GM19468 (cell line): ENCODE data around the gene GREB1.

Experiments used
- ATAC-seq: cut with Tn5 transposase; IDR thresholded peaks from one replicate; pipeline ENCODE4 v1.9.1; 2021; ENCODE audit warnings: mild to moderate bottlenecking, moderate library complexity, moderate number of reproducible peaks; ENCODE audit not compliant: unreplicated experiment; ENCODE audit errors: extremely low read depth

Gene GREB1

DNA sequence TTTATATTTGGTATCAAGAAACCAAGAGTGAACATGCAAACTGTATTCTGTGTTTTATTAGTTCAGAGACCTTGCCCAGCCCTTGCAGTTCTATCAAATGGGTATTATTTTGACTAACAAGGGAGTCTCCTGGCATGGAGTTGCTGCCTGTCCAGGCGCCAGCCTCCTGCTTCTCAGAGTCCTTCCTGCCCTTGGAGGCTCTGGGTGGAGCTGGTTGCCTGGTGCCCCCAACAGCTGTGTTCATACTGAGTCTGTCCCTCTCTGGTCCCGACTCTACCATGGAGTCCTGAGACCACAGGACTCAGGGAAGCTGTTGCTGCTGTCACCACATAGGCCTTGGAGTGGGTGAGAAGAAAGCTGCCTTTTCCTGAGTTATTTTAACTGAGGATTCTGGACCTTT, 26.3 kb upstream of the GREB1 start:
- ATAC-seq, result no peak

DNA sequence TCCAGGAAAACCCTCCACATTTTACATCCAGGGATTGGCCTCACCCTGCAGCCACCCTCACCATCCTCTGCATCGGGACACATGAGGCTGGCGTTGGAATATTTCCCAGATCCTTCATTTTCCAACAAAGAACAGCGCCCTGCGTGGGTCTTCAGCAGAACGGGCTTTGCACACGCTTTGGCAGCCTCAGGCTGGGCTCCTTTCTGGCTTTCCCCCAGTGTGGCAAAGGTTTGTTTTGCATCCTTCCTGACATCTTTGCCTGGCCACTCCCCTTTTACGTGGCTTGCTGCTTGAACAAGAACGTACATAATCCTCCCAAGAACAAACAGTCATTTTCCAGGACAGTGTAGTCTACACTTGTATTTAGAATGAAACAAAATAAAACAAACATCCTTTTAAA, 25.6 kb upstream of the GREB1 start:
- ATAC-seq, result no peak

DNA sequence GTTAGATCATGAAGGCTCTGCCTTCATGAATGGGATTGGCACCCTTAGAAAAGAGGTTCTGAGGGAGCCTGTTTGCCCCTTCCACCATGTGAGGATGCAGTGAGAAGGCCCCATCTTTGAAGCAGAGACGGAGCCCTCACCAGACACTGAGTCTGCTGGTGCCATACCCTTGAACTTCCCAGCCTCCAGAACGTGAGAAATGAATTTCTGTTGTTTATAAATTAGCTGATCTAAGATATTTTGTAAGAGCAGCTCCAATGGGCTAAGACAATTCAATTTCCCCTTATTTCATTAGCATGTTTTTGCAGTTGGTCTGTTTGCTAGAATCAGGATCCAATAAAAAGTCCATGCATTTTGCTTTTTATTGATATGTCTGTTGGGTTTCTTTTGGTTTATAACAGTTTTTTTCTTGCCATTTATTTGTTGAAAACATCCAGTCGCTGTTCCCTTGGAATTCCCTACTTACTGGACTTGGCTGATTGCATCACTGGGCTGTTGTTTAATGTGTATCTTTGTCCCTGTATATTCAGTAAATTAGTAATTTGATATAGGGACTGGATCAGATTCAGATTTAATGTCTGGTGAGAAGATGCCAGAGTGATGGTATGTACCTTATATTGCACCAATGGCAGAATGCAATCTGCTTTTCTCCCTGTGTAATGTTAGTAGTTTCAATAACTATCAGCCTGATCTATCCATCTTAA, 24.0 kb upstream of the GREB1 start:
- no peak for ATAC-seq

DNA sequence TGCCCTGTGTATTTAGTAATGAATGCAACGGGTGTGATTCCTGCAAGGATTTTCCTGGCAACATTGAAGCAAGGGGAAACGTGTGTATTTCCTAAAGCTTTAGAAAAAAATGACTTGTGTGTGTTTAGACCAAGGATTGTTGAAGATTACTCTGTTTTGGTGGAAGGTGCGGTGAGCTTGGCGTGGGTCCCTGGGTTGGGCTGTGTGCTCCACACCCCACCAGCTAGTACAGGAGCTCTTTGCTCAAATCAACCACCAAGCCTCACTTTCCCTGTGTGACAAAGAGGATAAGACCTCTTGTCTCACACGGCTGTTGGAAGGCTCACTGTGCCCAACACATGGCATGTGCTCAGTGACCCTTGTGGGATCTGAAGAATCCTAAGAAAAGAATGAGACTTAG, 21.4 kb upstream of the GREB1 start:
- no peak for ATAC-seq

DNA sequence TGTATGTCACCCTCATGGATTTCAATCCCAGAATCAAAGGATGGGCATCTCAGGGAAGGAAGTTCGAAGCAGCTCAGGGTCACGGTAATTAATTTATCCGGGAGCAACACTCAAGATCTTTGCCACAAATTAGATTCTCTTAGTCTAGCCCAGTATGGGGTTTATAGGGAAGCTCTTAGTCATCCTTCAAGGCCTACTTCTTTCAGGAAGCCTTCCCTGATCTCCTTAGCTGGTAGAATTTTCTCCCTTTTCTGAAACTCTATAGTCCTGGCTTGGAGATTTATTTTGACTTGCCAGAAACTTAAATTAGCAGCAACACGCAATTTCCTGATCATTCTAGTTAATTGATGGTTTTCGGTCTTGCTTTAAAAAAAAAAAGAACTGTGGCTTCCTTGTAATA, 20.5 kb upstream of the GREB1 start:
- no peak for ATAC-seq

DNA sequence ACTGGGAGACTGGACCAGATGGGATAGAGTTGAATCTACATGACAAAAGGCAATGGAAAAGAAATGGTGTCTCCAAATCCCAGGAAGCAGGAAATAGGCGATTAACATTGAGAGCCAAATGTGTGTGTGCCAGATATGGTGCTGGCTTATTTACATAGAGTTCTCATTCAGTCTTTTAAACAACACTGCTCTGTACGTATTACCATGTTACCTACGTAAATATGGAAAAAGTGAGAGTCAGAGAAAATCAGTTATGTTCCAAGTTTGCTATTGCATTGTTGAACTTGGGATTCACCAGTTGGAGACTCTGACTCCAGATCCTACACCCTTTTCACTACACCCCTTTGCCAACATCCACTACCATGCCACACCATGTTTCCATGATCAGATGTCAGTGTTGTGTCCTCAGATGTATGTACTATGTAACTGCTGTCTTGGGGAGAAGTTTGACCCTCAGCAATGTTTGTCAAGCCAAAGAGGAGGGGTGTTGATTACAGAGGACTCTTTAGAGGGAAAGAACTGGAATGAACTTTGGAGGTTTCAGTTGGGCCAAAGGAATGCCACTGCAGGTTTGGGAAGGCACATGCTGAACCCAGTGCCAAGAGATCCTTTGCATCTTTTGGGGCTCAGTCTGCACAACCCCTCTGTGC, 19.6 kb upstream of the GREB1 start:
- ATAC-seq, result no peak

DNA sequence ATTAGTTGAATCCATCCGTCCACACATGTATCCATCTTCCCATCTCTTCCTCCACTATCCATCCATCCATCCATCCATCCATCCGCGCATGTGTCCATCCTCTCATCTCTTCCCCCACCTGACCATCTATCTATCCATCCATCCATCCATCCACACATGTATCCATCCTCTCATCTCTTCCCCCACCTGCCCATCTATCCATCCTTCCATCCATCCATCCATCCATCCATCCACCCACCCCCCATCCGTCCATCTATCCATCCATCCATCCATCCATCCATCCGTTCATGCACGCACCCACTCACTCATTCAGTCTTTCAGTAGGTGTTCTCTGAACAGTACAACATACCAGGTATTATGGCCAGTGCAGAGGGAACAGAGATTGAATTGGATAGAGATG, 18.9 kb upstream of the GREB1 start:
- ATAC-seq, result no peak

DNA sequence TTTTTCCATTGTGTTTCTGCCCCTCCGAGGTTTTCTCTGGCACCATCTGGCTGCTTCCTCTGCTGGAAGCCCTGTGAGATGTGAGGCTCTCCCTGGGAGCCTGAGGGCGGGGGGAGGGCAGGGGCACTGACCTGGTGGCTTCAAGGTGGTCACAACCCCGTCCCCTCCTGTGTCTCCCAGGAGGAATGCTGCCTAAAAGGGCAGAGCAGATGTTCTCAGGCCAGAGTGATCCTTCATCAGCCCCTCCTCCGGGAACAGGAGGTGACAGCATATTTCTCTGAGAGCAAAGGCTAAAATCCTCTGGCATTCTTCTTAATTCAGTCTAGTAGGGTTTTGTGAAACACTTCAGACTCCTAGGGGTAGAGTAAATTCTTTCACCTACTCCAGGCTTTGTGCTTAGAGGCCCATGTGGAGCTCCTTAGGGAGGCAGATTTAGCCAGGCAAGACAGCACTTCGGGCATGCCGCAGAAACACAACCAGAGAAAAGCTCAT, 18.3 kb upstream of the GREB1 start:
- no peak for ATAC-seq

DNA sequence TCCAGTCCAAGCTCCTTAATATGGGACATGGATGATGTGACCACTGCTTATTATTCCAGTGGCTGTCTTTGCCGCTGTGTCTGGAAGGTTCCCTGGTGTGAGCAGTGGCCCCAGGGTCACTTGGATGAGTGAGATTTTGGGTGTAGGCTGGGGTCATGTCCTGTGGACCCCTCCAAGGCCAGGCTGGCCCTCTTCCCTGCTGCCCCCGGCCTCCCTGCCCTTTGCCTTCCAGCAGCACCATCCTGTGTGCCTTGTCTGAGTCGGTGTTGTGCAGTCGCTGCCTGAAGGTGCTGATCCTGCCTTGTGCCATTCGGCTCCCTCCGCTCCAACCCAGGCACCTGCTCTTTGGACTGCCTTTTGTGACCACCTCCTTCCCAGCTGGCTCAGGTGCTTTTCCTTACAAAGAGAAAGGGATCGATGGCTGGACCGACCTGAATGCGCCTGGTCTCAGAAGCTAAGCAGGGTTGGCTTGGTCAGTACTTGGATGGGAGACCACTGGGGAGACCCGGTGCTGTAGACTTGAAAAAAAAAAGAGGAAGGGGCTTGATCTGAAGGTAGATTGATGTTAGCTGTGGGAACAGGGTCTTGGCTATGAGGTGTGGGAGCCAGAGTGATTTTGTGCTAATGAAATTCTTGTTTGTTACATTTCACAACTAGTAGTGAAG, 16.7 kb upstream of the GREB1 start:
- no peak for ATAC-seq

DNA sequence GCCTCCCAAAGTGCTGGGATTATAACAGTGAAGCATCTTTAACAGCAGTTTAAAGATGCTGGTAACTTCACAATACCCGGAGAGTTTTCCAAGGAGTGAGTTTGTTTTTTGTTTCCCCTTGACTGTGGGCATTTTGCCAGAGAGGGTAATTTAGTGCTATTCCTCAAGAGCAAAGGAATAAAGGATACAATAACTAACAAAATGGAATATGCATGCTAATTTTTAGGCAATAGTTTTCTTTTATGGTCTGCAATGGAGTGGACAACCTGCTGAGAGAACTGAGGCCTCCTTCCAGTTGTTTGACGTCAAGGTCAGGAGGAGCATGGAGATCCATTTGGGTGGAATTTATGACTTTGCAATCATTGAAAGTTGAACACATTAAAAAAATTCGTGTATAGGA, 15.9 kb upstream of the GREB1 start:
- ATAC-seq, result no peak

DNA sequence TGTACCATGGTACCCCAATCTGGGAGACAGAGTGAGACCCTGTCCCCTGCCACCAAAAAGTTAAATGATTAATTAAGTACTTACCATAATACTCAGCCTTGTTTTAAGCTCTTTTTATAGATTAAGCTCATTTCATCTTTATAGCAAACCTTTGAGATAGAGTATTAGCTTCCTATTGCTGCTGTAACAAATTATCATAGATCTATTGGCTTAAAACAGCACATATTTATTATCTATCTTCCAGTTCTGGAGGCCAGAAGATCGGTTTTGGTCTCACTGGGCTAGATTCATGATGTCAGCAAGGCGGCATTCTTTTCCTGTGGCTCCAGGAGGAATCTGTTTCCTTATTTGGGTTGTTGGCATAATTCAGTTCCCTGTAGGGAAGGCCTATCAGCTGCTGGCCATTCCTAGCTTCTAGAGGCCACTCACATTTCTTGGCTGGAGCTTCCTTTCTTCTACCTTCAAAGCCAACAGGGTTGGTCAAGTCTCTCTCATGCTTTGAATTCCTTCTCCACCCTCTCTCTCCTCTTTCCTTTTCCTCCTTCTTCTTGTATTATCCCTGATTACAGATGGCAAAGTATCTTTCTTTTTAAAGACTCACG, 13.7 kb upstream of the GREB1 start:
- ATAC-seq, result no peak

DNA sequence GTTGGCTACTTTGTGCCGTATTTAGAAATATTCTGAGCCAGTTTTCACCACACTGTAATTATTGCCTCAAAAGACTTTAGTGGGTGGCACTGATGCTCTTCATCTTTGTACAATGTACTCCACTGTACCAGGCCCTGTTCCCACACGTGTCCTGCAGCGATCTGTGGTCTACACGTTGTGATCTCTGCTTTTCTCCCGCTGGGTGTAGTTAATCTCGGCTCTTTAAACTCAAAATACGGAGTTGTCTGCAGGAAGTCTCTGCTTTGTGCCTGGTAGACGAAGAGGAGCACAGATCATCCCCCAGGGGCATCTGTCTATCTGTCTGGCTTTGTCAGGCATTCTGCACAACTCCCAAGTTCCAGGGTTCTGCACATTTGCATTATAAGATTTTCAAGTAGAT, 12.1 kb upstream of the GREB1 start:
- no peak for ATAC-seq

DNA sequence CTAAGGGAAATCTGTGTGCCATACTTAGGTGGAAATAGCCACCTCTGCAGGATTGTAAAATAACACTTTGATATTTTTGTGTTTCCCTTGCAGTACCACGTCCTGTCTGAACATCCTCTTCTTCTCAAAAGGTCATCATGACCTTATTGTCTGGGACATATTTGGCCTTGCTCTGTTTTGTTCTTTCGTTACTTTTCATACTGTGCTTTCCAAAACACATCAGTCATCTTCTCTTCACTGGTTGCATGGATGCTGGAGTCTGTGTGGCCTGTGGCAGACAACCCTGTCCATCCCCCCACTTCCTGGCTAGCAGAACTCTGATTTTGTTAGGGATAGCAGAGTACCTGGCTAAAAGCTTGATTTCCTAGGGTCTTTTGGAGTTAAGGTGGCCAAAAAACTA, 9.4 kb upstream of the GREB1 start:
- ATAC-seq, result no peak

DNA sequence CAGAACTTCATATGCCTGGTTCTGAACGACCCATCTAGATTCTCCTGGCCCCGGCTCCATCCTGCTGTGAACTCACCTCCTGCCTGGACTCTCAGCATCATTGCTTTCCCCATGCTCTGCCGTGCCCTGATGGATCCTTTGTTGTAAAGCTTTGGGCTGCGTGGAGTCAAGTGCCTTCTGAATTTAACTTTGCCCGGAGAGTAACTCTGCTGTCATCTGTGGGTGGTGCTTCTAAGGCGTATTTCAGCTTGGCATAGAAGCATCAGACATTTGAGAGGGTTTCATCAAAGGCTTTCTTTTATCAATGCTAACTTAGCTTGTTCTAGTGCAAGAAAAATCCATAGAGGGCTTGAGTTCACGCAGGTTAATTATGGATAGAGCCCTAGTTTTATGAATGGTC, 8.1 kb upstream of the GREB1 start:
- no peak for ATAC-seq

DNA sequence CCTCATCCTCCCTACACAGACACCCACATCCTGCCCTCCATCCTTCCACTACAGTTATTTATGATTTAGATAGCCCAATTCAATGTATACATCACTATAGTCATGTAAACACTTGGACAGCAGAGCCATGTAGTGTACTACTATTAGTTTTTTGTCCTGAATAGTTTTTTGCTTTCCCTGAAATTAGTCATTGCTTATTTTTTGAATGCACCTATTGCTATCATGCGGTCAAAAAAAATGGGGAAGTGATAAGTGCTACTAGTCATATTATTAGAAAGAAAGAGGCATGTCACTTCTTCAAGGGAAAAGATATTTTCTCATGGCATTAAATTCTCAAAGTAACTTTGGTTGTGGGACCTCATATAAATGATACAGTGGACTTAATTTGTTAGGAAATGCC, 6.8 kb upstream of the GREB1 start:
- ATAC-seq, result no peak

DNA sequence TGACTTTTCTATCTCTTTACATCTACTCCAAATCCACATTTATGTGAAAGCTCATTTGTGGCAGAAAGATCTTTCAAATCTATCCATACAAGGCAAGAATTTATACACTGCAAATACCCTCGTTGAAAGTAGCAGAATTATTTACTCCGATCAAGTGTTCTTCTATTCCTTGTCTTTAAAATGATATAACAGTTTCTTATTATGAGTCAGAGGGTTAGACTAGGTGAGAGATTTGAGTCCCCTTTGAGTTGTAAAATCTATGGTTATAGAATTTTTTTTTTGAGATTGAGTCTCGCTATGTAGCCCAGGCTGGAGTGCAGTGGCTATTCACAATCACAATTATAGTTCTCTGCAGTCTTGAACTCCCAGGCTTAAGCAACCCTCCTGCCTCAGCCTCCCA, 5.6 kb upstream of the GREB1 start:
- no peak for ATAC-seq

DNA sequence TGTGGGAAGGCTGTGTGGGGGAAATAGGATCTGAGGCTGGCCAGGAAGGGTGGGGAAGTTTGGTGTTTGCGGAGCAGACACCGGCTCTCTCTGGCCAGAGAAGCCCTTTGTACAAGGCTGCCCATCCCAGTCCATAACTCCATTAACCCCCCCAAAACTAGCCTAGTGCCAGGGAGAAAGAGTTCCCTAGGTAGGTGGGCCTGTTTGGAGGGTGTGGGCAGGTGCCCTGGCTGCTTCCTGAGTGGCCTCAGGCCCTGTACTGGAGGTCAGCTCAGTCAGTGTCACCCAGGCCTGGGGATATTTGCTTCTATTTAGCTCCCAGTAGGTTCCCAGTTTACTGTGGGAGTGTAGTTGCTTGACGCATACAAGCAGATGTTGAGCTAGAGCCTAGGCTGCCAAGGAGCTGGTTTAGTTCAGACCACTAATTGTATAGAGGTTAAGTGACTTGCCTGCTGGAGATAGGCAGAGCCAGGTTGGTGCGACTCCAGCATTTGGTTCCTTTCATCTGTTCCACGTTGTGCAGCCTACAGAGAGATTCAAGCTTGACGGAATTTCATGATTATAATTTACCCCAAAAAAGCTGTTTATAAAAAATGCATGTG, 2.9 kb upstream of the GREB1 start:
- ATAC-seq, result no peak

DNA sequence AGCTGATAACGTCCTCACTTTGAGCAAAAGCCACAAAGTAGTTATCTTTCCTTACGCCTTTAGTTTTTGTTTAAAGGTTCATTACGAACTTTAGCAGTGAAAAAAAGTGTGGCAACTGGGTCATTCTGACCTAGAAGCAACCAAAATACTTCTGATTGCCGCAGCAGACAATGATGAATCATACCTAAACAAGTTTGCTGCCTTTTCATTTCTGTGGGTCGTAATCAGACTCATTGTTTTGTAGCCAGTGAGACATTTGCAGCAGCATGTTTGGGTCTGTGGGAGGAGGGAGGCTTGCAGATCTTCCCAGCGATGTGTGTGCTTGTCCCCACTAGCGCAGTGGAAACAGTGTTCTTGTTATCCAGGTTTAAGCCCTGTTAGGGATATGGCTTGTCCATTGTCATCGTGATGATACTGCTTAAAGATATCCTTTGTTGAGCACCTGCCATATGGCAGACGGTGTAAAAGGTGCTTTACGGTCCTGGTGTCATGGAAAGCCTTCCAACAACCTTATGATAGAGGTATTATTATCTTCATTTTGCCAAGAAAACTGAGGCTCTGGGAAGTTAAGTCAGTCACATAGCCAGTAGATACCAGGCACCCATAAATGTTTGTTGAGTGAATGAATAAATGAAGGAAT, 1.3 kb upstream of the GREB1 start:
- ATAC-seq, result no peak

DNA sequence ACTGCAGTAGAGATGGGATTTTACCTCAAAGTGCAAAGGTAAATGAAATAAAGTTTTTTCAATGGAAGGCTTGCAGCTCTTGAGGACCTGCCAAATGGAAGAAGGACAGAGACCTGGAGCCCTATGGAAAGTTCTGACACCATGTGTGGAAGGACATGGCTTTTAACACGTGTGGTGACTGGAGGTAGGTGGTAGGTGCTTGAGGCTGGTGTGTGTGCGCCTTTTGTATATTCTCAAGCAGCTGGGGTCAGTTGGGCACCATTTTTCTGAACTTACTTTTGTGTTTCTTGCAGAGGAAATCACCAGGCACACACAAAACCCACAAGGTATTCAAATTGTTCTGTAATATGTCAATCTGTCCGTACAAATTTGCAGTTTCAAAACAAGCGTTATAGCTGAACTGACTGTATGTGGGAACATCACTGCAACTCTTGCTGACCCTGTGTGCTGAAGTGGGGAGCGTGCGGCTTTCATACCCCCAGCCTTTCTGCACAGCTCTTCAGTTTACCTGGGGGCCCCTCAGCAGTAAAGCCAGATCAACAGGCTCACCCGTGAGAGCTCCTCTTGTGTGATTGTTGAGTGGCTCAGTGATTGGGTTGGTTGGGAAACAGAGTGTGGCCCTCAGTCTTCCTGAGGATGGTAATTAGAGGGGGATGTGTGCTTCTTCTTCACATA, 363 bp downstream of the GREB1 start:
- ATAC-seq, result no peak
